Pancreas (tissue), 10 donors: Measurements from ENCODE around the gene SEM1. TPM values are rescaled to one million over a fixed set of nuclear protein-coding genes. Genes with fewer than 3 reads are reported as not detected.

Source experiments
- ATAC-seq, 4 donors: fragments of 200-7000 bp; cut with Tn5 transposase; one replicate each; pipeline versions ENCODE4 v1.8.0 to v1.9.1; 2020; ENCODE audit warnings: mild to moderate bottlenecking in 4 of 4, moderate library complexity in 4 of 4
- DNase-seq, 6 donors: peaks; one replicate each; pipeline ENCODE4 v3.0.0-alpha.2; 2020
- FAIRE-seq: peaks from 2 replicates; lab custom pipeline; 2012; peaks lifted over from hg19 to GRCh38; lab: Jason Lieb, UNC
- H3K27ac ChIP-seq, 4 donors: fragments of 200-600 bp; sonication (generic); 1 replicate in 3 of 4; 2 replicates in 1 of 4; pipeline versions ENCODE4 v1.5.0 to v1.8.0; 2020
- H3K27me3 ChIP-seq, 4 donors: fragments of 200-600 bp; one replicate each; pipeline ENCODE4 v1.8.0; 2021
- H3K36me3 ChIP-seq, 3 donors: fragments of 200-600 bp; sonication (generic) in 1 of 3; one replicate each; pipeline versions ENCODE4 v1.5.0 to v1.8.0; 2020 to 2021
- H3K4me1 ChIP-seq, 3 donors: fragments of 200-600 bp; one replicate each; pipeline ENCODE4 v1.8.0; 2021
- H3K4me3 ChIP-seq, 4 donors: fragments of 200-600 bp; sonication (generic) in 2 of 4; one replicate each; pipeline versions ENCODE4 v1.5.0 to v1.8.0; 2020 to 2021
- H3K9me3 ChIP-seq, 4 donors: fragments of 200-600 bp; one replicate each; pipeline ENCODE4 v1.8.0; 2021
- CTCF ChIP-seq, 4 donors: fragments of 200-600 bp; sonication (generic) in 3 of 4; IDR thresholded peaks; one replicate each; pipeline versions ENCODE4 v1.5.0 to v1.8.0; 2021; ENCODE audit warnings: antibody characterized with exemption in 4 of 4
- WGBS, 2 donors: extraction: QIAGEN DNeasy Blood & Tissue Kit; methylation state at CpG; one replicate each; pipeline ENCODE4 v1.1.7; 2013; 5-methylcytosine and 5-hydroxymethylcytosine counted together
- intact Hi-C, 3 donors: fragments of 100-400 bp; cut with DNase I; formaldehyde crosslinking; loops; one replicate each; pipeline versions ENCODE4 v1.11.1 to v1.14.2; 2022
- polyA plus RNA-seq, 2 donors: library from polyadenylated mRNA; stranded (reverse); fragments of 200-250 nt; gene quantifications; one replicate each; pipeline ENCODE4 v1.2.3, GENCODE V29; 2013
- total RNA-seq, 6 donors: library from RNA; stranded (reverse); fragmentation: NEBNext Ultra II Directional in 4 of 6; extraction: Animal tissue kit (Norgen Biotek cat#: 25700) in 4 of 6; gene quantifications; one replicate each; pipeline versions ENCODE4 v1.2.1 to v1.2.4, GENCODE V29; 2021 to 2023
- donor health status: healthy with polysubstance abuse.
- donor health status: DM: no; HTN: no; CAD: no; lungs with moderate emphysema.
- donor health status: DM: no; HTN: no; CAD: no.
- donor health status: control.
- donor health status: control.
- donor health status: Bipolar disorder and iron deficiency.
- donor health status: DM: yes; HTN: yes; CAD: no.
- donor health status: DM: no; HTN: no; CAD: no.
- donor health status: DM: no; HTN: no; CAD: no.
- donor health status: DM: yes; HTN: yes; CAD: no.

The SEM1 gene
- total and polyA plus RNA-seq, 8 donors = 10.1 to 57.8 (median 13.4) TPM

GRCh38 chr7:96719164-96719563 is 9.5 kb upstream of the SEM1 start:
- no peak for TF ChIP-seq CTCF (IDR thresholded peaks at IDR 0.05)
- DNase-seq = no peak
- H3K4me3 ChIP-seq = no peak overlapping the region
- no peaks in the 10 kb centered on the region for H3K9me3 ChIP-seq
- no peaks in the 10 kb centered on the region for H3K4me1 ChIP-seq
- no peak for FAIRE-seq
- no peaks in the 10 kb centered on the region for H3K36me3 ChIP-seq
- intact Hi-C loops = no loop called here
- no peak for ATAC-seq
- H3K27me3 ChIP-seq = peaks cover 0 to 14% (median 1%) of the 10 kb centered on the region in 4 donors
- 12 to 24% methylated on average over 4 of the region's 4 CpGs for WGBS, 2 donors
- H3K27ac ChIP-seq = no peak overlapping the region

GRCh38 chr7:96718107-96719003 is 8.7 kb upstream of the SEM1 start:
- H3K9me3 ChIP-seq = no peaks in the 10 kb centered on the region
- TF ChIP-seq CTCF (IDR thresholded peaks at IDR 0.05) = no peak
- no peak overlapping the region for H3K4me3 ChIP-seq
- no peaks in the 10 kb centered on the region for H3K4me1 ChIP-seq
- no peak overlapping the region for H3K27ac ChIP-seq
- intact Hi-C loops = no loop called here
- no peaks in the 10 kb centered on the region for H3K36me3 ChIP-seq
- ATAC-seq (peak in 1 of 4 donors; percentile 65), FAIRE-seq (no peak), DNase-seq (no peak)
- 35 to 50% methylated on average over 3 of the region's 3 CpGs for WGBS, 2 donors
- H3K27me3 ChIP-seq = peaks cover 0 to 14% (median 1%) of the 10 kb centered on the region in 4 donors

- H3K36me3 ChIP-seq = no peaks in the 10 kb centered on the region
- WGBS, 2 donors = 70 to 83% methylated on average over 3 of the region's 3 CpGs
- ATAC-seq (no peak), FAIRE-seq (no peak), DNase-seq (no peak)
- TF ChIP-seq CTCF (IDR thresholded peaks at IDR 0.05) = no peak
- peaks cover 8% of the 10 kb centered on the region in 3 donors for H3K4me1 ChIP-seq
- H3K4me3 ChIP-seq = no peak overlapping the region
- H3K9me3 ChIP-seq = no peaks in the 10 kb centered on the region
- H3K27ac ChIP-seq = no peak overlapping the region
- intact Hi-C loops = no loop called here
- peaks cover 0 to 14% (median 0%) of the 10 kb centered on the region in 4 donors for H3K27me3 ChIP-seq
Observed at GRCh38 chr7:96713037-96713436, 3.4 kb upstream of the SEM1 start.

GRCh38 chr7:96710544-96710943 is 898 bp upstream of the SEM1 start:
- Histone ChIP-seq H3K36me3 (no peaks in the 10 kb centered on the region), H3K4me1 (peaks cover 8 to 10% (median 9%) of the 10 kb centered on the region in 3 donors), H3K9me3 (no peaks in the 10 kb centered on the region), H3K27ac (no peak overlapping the region), H3K4me3 (no peak overlapping the region), H3K27me3 (no peaks in the 10 kb centered on the region)
- TF ChIP-seq CTCF (IDR thresholded peaks at IDR 0.05) = no peak
- no peak for ATAC-seq
- DNase-seq = no peak
- 93 to 96% methylated on average over 2 of the region's 2 CpGs for WGBS, 2 donors
- intact Hi-C loops = no loop called here
- no peak for FAIRE-seq

- ATAC-seq = no peak
- TF ChIP-seq CTCF (IDR thresholded peaks at IDR 0.05) = no peak
- Histone ChIP-seq H3K27me3 (no peaks in the 10 kb centered on the region), H3K9me3 (no peaks in the 10 kb centered on the region), H3K4me3 (peak overlapping the region; percentile 37 to 90 (median 78)), H3K27ac (peak overlapping the region in 1 of 4 donors; percentile 89), H3K4me1 (peaks cover 8 to 14% (median 9%) of the 10 kb centered on the region in 3 donors), H3K36me3 (no peaks in the 10 kb centered on the region)
- no peak for DNase-seq
- no peak for FAIRE-seq
- WGBS, 2 donors = 39 to 40% methylated on average over 5 of the region's 5 CpGs
- intact Hi-C loops = no loop called here
Observed at GRCh38 chr7:96708872-96709271, 774 bp downstream of the SEM1 start.
